Measurements from ENCODE around the gene COL5A1.

Gene COL5A1

GRCh38 chr9:134887219-134887618 is 245.6 kb downstream of the COL5A1 start:
- no peak for DNase-seq

GRCh38 chr9:134887686-134888602 is 246.3 kb downstream of the COL5A1 start:
- DNase-seq, result no peak

GRCh38 chr9:134888603-134889190 is 247.1 kb downstream of the COL5A1 start:
- DNase-seq, result no peak

- DNase-seq, result no peak
Observed at GRCh38 chr9:134889386-134890154, 248.0 kb downstream of the COL5A1 start.

- no peak for DNase-seq
Observed at GRCh38 chr9:134890155-134890495, 248.5 kb downstream of the COL5A1 start.

GRCh38 chr9:134891053-134891452 is 249.4 kb downstream of the COL5A1 start:
- no peak for DNase-seq

DNA sequence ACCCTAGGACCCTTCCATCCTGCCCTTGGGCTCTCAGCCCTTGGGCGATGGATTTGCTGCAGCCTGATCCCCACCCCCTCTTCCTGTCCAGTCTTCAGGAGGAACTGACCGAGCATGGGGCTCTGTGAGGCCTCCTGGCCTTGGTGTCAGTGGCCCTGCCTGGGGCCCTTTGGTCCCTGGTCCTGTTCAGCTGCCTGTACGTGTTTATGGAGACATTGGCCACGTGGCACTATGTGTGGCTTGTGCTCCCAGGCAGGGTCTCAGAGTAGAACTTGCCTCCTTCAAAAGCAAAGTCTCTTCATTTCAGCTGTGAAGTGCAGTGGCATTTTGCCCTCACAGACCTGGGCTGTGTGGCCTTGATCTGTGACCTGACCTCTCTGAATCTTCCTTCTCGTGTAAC is 250.1 kb downstream of the COL5A1 start:
- DNase-seq, result no peak

- DNase-seq, result no peak
Observed at GRCh38 chr9:134892221-134892620, 250.6 kb downstream of the COL5A1 start.

DNA sequence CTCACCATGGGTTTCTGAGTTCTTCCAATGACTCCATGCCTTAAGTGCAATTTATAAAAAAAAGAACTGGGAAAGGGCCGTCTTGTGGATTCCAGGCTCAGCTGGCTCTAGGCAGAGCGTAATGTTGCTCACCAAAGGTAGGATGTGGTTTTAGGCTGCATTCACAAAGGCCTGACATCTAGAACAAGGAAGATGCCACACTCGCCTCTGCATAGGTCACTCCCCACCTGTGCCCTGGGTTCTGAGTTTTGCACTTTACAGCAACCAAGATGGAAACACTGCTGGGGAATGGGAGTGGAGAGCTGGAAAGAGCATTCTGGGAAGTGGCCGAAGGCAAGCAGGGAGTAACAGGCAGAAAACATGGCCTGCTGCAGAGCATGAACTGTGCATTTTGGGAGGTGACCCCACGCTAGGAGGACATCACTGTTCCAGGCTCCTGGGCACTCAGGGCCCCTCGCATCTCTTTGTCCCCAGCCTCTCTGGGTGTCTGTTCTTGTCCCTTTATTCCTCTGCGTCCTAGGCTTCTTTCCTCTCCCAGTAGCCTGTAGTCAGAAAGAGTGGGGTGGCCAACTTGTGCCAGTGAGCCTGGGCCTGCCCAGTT is 251.3 kb downstream of the COL5A1 start:
- DNase-seq, result no peak

Data from GOT3 (cell line).